MM.1S (cell line): Measurements from ENCODE around the gene AUTS2.

Experiments used
- EZH2 ChIP-seq: fragments of 300-600 bp; sonication (generic); optimal IDR thresholded peaks from 2 replicates; pipeline ENCODE3; 2017; ENCODE audit warnings: low read depth, mild to moderate bottlenecking, antibody characterized with exemption, low read length, mixed read lengths
- TF ChIP-seq, protein P1 (sequence below): fragments of 300-600 bp; sonication (generic); IDR thresholded peaks from 2 replicates; pipeline ENCODE4 v1.5.1; 2016; ENCODE audit warnings: antibody characterized with exemption, low read length, mixed read lengths

DNA sequence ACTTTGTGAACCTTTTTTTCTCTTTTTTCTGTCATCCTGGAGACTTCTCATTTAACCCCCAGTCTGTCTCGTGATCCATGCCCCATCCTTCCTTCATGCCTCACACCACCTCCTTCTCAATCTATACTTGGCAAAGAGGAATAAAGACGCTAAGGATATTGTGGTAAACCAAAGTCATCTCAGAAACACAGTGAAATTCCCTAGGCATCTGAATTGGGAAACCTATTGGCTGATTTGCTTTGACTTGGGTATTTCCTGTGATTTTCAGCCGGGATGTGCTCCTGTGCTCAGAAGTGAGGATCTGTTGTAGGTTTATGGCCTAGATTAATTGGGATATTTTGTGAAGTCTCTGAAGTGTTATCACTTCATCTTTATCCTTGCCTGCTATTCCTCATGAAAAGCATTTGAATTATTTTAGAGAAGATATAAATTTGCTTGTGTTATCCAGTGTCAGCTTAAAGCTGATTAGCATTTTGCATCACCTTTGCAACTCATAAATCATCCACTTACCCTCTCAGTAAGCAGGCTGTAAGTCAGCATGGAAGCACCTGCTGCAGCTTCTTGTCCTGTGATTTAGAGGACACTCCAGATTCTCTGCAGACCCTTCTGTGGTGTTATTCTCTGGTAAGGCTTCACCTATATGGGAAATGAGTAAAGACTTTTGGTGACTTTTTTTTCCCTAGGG is 138.0 kb downstream of the AUTS2 start:
- no peak for TF ChIP-seq EZH2
- TF ChIP-seq, protein P1, sequence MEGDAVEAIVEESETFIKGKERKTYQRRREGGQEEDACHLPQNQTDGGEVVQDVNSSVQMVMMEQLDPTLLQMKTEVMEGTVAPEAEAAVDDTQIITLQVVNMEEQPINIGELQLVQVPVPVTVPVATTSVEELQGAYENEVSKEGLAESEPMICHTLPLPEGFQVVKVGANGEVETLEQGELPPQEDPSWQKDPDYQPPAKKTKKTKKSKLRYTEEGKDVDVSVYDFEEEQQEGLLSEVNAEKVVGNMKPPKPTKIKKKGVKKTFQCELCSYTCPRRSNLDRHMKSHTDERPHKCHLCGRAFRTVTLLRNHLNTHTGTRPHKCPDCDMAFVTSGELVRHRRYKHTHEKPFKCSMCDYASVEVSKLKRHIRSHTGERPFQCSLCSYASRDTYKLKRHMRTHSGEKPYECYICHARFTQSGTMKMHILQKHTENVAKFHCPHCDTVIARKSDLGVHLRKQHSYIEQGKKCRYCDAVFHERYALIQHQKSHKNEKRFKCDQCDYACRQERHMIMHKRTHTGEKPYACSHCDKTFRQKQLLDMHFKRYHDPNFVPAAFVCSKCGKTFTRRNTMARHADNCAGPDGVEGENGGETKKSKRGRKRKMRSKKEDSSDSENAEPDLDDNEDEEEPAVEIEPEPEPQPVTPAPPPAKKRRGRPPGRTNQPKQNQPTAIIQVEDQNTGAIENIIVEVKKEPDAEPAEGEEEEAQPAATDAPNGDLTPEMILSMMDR = no peak
